Measurements from ENCODE around the gene MVB12B.

Gene MVB12B

DNA sequence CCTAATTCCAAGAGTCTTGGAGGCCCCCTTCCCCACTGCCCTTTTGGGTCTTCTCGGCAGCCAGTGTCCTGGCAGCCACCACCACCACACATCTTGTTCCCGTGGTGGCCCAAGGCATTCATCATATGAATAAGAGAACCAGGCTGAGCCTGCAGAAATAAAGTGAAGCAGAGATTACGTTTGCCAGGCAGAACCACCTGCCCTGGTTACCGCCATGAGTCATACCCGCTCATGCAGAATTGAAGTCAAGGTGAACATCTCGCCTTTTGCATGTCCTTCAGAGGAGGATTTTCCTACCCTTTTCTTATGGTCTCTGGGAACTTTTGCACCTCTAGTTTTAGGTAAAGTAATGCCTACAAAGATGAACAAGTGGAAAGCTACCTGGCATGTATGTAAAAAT lies 167.6 kb downstream of the MVB12B start:
- TF ChIP-seq CTCF (conservative IDR thresholded peaks at IDR 0.05) = no peak

DNA sequence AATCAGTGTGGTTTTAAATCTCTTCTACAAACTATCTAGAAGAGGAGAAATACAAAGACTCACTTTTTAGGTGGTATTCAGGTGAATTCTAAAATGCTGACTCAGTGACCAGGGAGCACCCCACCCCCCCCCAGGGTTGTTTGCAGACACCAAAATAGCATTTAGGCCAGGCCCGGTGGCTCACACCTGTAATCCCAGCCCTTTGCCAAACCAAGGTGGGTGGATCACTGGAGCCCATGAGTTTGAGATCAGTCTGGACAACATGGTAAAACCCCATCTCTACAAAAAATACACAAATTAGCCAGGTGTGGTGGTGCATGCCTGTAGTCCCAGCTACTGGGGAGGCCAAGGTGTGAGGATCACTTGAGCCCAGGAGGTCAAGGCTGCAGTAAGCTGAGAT lies 168.1 kb downstream of the MVB12B start:
- no peak for TF ChIP-seq CTCF (conservative IDR thresholded peaks at IDR 0.05)
- H3K27ac ChIP-seq = no peak overlapping the region

More for the DNA sequence above, 167.6 kb downstream of the MVB12B start:
- no peak overlapping the region for H3K27ac ChIP-seq

DNA sequence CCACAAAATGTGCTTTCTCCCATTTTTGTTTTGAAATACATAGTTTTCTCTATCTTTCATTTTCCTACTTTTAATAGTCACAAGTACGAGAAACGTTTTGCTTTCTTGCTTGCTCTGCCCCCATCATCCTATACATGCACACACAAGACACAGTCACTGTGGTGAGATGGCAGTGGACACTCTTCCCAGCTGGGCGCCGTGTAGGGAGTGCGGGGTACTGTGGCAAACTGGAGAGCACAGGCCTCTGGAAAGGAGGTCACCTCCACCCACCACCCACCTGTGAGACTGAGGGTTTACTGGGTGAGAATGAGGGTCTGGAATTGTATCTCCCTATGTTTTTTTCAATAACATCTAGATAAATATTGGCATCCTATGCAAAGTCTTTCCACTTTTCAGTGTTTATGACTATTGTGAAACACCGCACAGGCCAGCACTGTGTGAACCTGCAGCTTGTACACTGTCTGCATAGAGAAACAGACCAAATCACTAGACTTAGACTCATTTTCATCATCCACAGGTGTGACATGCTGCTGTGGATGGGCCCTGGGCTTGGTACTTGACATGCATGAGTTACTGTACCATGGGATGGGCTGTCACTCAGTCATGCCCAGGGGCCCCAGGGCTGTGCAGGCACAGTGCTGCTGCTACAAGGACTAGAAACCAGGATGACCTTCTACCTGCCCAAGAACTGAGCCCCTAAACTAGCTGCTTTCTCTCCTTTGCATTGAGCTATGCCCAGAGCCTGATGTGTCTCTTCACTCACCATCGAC lies 169.0 kb downstream of the MVB12B start:
- TF ChIP-seq CTCF (conservative IDR thresholded peaks at IDR 0.05) = no peak
- no peak overlapping the region for H3K27ac ChIP-seq

GRCh38 chr9:126496181-126496576 lies 169.6 kb downstream of the MVB12B start:
- H3K27ac ChIP-seq = no peak overlapping the region
- no peak for TF ChIP-seq CTCF (conservative IDR thresholded peaks at IDR 0.05)

DNA sequence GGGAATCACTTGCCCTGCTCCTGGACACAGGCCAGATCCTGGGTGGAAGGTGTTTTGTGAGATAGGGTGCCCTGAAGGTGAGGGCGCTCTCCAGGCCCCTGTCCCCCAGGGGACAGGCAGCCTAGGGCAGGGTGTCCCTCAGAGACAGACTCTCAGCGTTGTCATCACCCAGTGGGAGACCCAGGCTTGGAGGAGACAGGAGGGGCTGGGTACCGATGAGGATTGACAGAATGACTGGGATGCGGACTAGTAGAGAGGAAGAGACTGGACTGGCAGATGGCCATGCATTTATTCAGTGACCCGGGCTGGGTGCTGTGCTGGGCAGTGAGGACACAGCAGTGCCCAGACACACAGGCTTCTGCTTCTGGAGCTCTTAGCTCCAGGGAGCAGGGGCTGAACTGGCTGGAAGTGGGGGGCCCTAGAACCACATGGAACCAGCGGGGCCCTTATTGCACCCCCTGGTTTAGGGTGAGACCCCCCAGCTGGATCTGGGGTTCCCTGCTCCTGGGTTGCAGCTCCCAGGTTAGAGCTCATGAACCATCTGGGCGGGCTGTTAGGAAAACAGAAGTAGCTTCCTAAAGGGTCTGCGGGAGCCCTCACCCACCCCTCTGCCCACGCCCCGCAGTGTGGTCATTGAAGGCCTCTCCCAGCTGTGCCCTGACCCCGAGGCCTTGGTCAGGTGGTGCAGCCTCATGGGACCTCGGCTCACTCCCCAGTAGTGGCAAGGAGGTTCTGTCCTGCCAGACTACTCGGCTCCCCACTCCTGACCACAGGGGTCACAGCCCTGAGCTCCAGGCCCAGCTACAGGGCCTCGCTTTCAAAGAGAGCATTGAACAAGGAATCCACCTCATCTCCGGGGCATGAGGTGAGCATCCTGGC lies 170.4 kb downstream of the MVB12B start:
- no peak for TF ChIP-seq CTCF (conservative IDR thresholded peaks at IDR 0.05)
- no peak overlapping the region for H3K27ac ChIP-seq

DNA sequence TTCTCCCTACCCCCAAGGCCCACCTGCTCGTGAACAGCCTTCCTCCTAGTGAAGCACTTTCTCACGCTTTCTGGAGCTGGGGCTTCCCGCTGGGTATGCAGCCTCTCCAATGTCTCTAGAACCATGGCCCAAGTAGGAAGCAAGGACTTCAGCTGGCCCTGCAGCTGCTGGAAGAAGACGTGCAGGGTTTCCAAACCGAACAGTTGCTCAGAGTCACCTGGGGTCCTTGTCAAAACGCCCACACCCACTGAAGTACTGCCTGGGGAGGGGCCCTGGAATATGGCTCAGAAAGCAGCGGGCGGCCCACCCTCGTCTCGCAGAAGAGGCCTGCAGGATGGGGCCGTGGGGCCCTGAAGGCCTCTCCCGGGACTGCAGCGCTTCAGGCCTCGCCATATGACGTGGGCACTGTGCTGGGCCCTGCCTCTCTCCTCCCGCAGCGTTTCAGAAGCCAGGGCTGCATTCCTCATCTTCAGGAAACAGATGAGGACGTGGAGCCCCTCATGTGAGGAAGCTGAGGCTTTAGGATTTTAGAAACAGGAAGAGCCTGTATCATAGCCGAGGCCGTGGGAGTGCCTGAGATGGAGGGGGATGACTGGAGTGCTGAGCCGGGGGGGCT lies 171.1 kb downstream of the MVB12B start:
- no peak overlapping the region for H3K27ac ChIP-seq
- TF ChIP-seq CTCF (conservative IDR thresholded peaks at IDR 0.05) = no peak

DNA sequence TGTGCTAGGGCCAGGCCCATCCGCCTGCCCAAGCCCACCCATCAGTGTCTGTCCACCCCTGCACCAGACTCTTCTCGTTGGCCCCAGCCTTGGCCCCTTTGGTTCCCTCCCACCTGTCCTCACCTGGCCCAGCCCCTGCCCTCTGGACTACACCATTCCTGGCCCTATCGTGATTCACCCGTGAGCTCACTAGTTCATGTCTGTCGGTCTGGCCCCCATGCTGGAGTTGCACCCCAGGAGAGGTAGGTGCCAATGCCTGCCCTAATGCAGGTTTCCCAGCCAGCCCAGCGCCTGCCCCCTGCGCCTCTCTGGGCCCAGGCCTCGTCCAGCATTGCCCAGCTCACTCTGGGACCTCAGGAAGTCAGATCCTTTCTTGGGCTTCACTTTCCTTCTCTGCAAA lies 171.7 kb downstream of the MVB12B start:
- peak overlapping the region; percentile 58 for H3K27ac ChIP-seq
- no peak for TF ChIP-seq CTCF (conservative IDR thresholded peaks at IDR 0.05)
